ENCODE results near the gene SIRT6.

DNA sequence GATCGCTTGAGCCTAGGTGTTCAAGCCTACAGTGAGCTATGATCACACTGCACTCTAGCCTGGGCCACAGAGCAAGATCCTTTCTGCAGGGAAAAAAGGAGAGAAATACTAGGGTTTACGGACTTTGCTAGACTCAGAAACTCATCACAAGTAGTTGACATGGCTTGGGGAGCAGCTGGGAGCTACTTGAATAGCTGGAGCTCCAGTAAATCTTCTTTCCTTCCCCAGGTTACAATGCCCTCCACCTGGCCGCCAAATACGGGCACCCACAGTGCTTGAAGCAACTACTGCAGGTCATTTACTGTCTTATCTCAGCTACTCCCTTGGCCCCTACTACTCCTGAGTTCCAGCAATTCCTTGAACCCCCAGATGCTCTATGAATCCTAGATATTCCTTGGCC lies 19.4 kb upstream of the SIRT6 start:
- TF ChIP-seq, protein P1, sequence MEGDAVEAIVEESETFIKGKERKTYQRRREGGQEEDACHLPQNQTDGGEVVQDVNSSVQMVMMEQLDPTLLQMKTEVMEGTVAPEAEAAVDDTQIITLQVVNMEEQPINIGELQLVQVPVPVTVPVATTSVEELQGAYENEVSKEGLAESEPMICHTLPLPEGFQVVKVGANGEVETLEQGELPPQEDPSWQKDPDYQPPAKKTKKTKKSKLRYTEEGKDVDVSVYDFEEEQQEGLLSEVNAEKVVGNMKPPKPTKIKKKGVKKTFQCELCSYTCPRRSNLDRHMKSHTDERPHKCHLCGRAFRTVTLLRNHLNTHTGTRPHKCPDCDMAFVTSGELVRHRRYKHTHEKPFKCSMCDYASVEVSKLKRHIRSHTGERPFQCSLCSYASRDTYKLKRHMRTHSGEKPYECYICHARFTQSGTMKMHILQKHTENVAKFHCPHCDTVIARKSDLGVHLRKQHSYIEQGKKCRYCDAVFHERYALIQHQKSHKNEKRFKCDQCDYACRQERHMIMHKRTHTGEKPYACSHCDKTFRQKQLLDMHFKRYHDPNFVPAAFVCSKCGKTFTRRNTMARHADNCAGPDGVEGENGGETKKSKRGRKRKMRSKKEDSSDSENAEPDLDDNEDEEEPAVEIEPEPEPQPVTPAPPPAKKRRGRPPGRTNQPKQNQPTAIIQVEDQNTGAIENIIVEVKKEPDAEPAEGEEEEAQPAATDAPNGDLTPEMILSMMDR (conservative IDR thresholded peaks at IDR 0.05; ENCODE audit: low read depth, low read length) = no peak
- no peak for TF ChIP-seq EZH2 (IDR thresholded peaks at IDR 0.05; ENCODE audit: low read length, unreplicated experiment)

Data from PC-3 (cell line).